Activated CD4-positive, alpha-beta T cell treated with anti-CD3 and anti-CD28 coated beads, Interleukin-2, amount 10 ng/mL, durations not matched to agents 7 days and 5 days (primary cell): ENCODE results near the gene VAC14. TPM values are rescaled to one million over a fixed set of nuclear protein-coding genes. Genes with fewer than 3 reads are reported as not detected.

Experiments
- CTCF ChIA-PET: fragments of 350-600 bp; sonication (Branson Sonifier 250); formaldehyde crosslinking; loops from one replicate; lab custom pipeline; 2021; ENCODE audit warnings: antibody characterized with exemption; lab: Charles Lee
- POLR2A ChIA-PET: fragments of 350-600 bp; sonication (Branson Sonifier 250); formaldehyde crosslinking; loops from one replicate; lab custom pipeline; 2021; ENCODE audit warnings: antibody characterized with exemption; lab: Charles Lee
- DNase-seq: peaks from one replicate; pipeline ENCODE4 v3.0.0-alpha.2; 2020
- H3K27ac Mint-ChIP-seq: one replicate; pipeline ENCODE4 v1.8.0; 2021; ENCODE audit warnings: mild to moderate bottlenecking, moderate library complexity, mixed read lengths
- H3K27me3 Mint-ChIP-seq: one replicate; pipeline ENCODE4 v1.8.0; 2021; ENCODE audit warnings: mixed read lengths
- H3K36me3 Mint-ChIP-seq: one replicate; pipeline ENCODE4 v1.8.0; 2021; ENCODE audit warnings: low read depth, mixed read lengths
- H3K4me1 Mint-ChIP-seq: one replicate; pipeline ENCODE4 v1.8.0; 2021; ENCODE audit warnings: mixed read lengths
- H3K4me3 Mint-ChIP-seq: one replicate; pipeline ENCODE4 v1.8.0; 2021; ENCODE audit warnings: mild to moderate bottlenecking, moderate library complexity, mixed read lengths
- H3K9me3 Mint-ChIP-seq: one replicate; pipeline ENCODE4 v1.8.0; 2021; ENCODE audit warnings: mixed read lengths
- total RNA-seq, 2 experiments: library from RNA; stranded (reverse); gene quantifications; one replicate each; pipeline ENCODE4 v1.2.3, GENCODE V29; 2021

The VAC14 gene
- total RNA-seq, 2 experiments from 2014 or later: 35.9 to 37.1 TPM

GRCh38 chr16:70694088-70694867 lies 106.7 kb downstream of the VAC14 start:
- CTCF ChIA-PET: no interaction called here
- no peaks in the 10 kb centered on the region for H3K27me3 Mint-ChIP-seq

GRCh38 chr16:70692873-70693671 lies 107.9 kb downstream of the VAC14 start:
- no peak overlapping the region for H3K27ac Mint-ChIP-seq

More at GRCh38 chr16:70694088-70694867, 106.7 kb downstream of the VAC14 start:
- no peaks in the 10 kb centered on the region for H3K9me3 Mint-ChIP-seq
- peaks cover 8% of the 10 kb centered on the region for H3K36me3 Mint-ChIP-seq
- H3K4me1 Mint-ChIP-seq: peaks cover 45% of the 10 kb centered on the region
- DNase-seq: no peak
- POLR2A ChIA-PET: no interaction called here
- H3K27ac Mint-ChIP-seq: peak overlapping the region; percentile 60
- no peak overlapping the region for H3K4me3 Mint-ChIP-seq

GRCh38 chr16:70692130-70692872 lies 108.7 kb downstream of the VAC14 start:
- Mint-ChIP-seq H3K4me3 (no peak overlapping the region), H3K36me3 (peaks cover 5% of the 10 kb centered on the region), H3K9me3 (no peaks in the 10 kb centered on the region), H3K27ac (no peak overlapping the region), H3K27me3 (no peaks in the 10 kb centered on the region), H3K4me1 (peaks cover 41% of the 10 kb centered on the region)
- CTCF ChIA-PET: interaction anchor here (0.6 to 1.4 kb wide), 3 partner anchors 13 to 51 kb away, joined by 3 to 4 read pairs (median 4); no protein-coding TSS in a partner anchor
- DNase-seq: no peak
- POLR2A ChIA-PET: no interaction called here

More at GRCh38 chr16:70692873-70693671, 107.9 kb downstream of the VAC14 start:
- Mint-ChIP-seq H3K4me1 (peaks cover 47% of the 10 kb centered on the region), H3K36me3 (peaks cover 5% of the 10 kb centered on the region), H3K9me3 (no peaks in the 10 kb centered on the region), H3K4me3 (no peak overlapping the region), H3K27me3 (no peaks in the 10 kb centered on the region)
- POLR2A ChIA-PET: no interaction called here
- no peak for DNase-seq
- CTCF ChIA-PET: interaction anchor here (0.6 to 1.4 kb wide), 3 partner anchors 14 to 50 kb away, joined by 3 to 4 read pairs (median 4); no protein-coding TSS in a partner anchor

- H3K4me1 Mint-ChIP-seq: peaks cover 35% of the 10 kb centered on the region
- H3K4me3 Mint-ChIP-seq: no peak overlapping the region
- ChIA-PET CTCF (interaction anchor here (0.6 kb wide), 1 partner anchor 19 kb away, joined by 3 read pairs; no protein-coding TSS in a partner anchor), POLR2A (no interaction called here)
- DNase-seq: no peak
- H3K27me3 Mint-ChIP-seq: peaks cover 2% of the 10 kb centered on the region
- H3K9me3 Mint-ChIP-seq: no peaks in the 10 kb centered on the region
- no peak overlapping the region for H3K27ac Mint-ChIP-seq
- H3K36me3 Mint-ChIP-seq: peaks cover 5% of the 10 kb centered on the region
Observed at GRCh38 chr16:70691223-70692129, 109.5 kb downstream of the VAC14 start.

GRCh38 chr16:70689970-70690891 lies 110.7 kb downstream of the VAC14 start:
- peaks cover 6% of the 10 kb centered on the region for H3K27me3 Mint-ChIP-seq
- H3K4me3 Mint-ChIP-seq: no peak overlapping the region
- H3K4me1 Mint-ChIP-seq: peaks cover 26% of the 10 kb centered on the region
- ChIA-PET CTCF (interaction anchor here (0.6 to 1.0 kb wide), 2 partner anchors 11 to 18 kb away, joined by 3 read pairs; no protein-coding TSS in a partner anchor), POLR2A (no interaction called here)
- peak overlapping the region; percentile 36 for H3K27ac Mint-ChIP-seq
- no peaks in the 10 kb centered on the region for H3K9me3 Mint-ChIP-seq
- no peak for DNase-seq
- peaks cover under 1% of the 10 kb centered on the region for H3K36me3 Mint-ChIP-seq

GRCh38 chr16:70689035-70689969 lies 111.7 kb downstream of the VAC14 start:
- Mint-ChIP-seq H3K9me3 (no peaks in the 10 kb centered on the region), H3K27me3 (peaks cover 11% of the 10 kb centered on the region), H3K4me3 (no peak overlapping the region), H3K36me3 (no peaks in the 10 kb centered on the region), H3K4me1 (peaks cover 23% of the 10 kb centered on the region), H3K27ac (no peak overlapping the region)
- ChIA-PET CTCF (interaction anchor here (0.9 kb wide), 1 partner anchor 57 kb away, joined by 3 read pairs; no protein-coding TSS in a partner anchor), POLR2A (no interaction called here)
- DNase-seq: no peak

- H3K9me3 Mint-ChIP-seq: no peaks in the 10 kb centered on the region
Observed at GRCh38 chr16:70688246-70688742, 112.7 kb downstream of the VAC14 start.

GRCh38 chr16:70687671-70688245 lies 113.2 kb downstream of the VAC14 start:
- ChIA-PET CTCF (interaction anchor here (1.0 to 1.9 kb wide), 4 partner anchors 11 to 281 kb away, joined by 3 to 9 read pairs (median 6); no protein-coding TSS in a partner anchor), POLR2A (no interaction called here)
- Mint-ChIP-seq H3K27ac (no peak overlapping the region), H3K4me3 (no peak overlapping the region), H3K36me3 (no peaks in the 10 kb centered on the region), H3K4me1 (peaks cover 21% of the 10 kb centered on the region), H3K27me3 (peaks cover 11% of the 10 kb centered on the region), H3K9me3 (no peaks in the 10 kb centered on the region)
- no peak for DNase-seq

More at GRCh38 chr16:70688246-70688742, 112.7 kb downstream of the VAC14 start:
- H3K36me3 Mint-ChIP-seq: no peaks in the 10 kb centered on the region
- H3K4me3 Mint-ChIP-seq: no peak overlapping the region
- ChIA-PET POLR2A (no interaction called here), CTCF (interaction anchor here (1.0 to 1.9 kb wide), 4 partner anchors 10 to 282 kb away, joined by 3 to 9 read pairs (median 6); no protein-coding TSS in a partner anchor)
- H3K4me1 Mint-ChIP-seq: peaks cover 23% of the 10 kb centered on the region
- peaks cover 11% of the 10 kb centered on the region for H3K27me3 Mint-ChIP-seq
- H3K27ac Mint-ChIP-seq: no peak overlapping the region
- DNase-seq: no peak

GRCh38 chr16:70687102-70687511 lies 113.9 kb downstream of the VAC14 start:
- no peaks in the 10 kb centered on the region for H3K9me3 Mint-ChIP-seq
- H3K4me1 Mint-ChIP-seq: peaks cover 21% of the 10 kb centered on the region
- H3K4me3 Mint-ChIP-seq: peak overlapping the region; percentile 22
- ChIA-PET CTCF (interaction anchor here (1.0 to 1.9 kb wide), 3 partner anchors 12 to 281 kb away, joined by 3 to 9 read pairs (median 6); no protein-coding TSS in a partner anchor), POLR2A (no interaction called here)
- no peaks in the 10 kb centered on the region for H3K36me3 Mint-ChIP-seq
- H3K27ac Mint-ChIP-seq: no peak overlapping the region
- DNase-seq: no peak
- H3K27me3 Mint-ChIP-seq: peaks cover 13% of the 10 kb centered on the region
